ENCODE data around the gene RPH3AL.

Gene RPH3AL

GRCh38 chr17:352421-353212, at the start of gene RPH3AL:
Gene RPH3AL, minus strand, starts transcription at chr17:352807. Its CDS starts 25,264 bp downstream, at chr17:327543.
- no peak within 1 kb of the TSS for H3K4me3 Mint-ChIP-seq
- H3K4me1 Mint-ChIP-seq (ENCODE audit: low read depth) = no peaks in the 10 kb centered on the region
- peaks cover 3% of the 10 kb centered on the region for H3K36me3 Mint-ChIP-seq (ENCODE audit: low read depth)
- no peak within 1 kb of the TSS for H3K27ac Mint-ChIP-seq
- H3K9me3 Mint-ChIP-seq = no peaks in the 10 kb centered on the region
- H3K27me3 Mint-ChIP-seq = no peaks in the 10 kb centered on the region

- no peaks in the 10 kb centered on the region for H3K27me3 Mint-ChIP-seq
- H3K36me3 Mint-ChIP-seq (ENCODE audit: low read depth) = no peaks in the 10 kb centered on the region
- no peak overlapping the region for H3K27ac Mint-ChIP-seq
- no peak overlapping the region for H3K4me3 Mint-ChIP-seq
- no peaks in the 10 kb centered on the region for H3K9me3 Mint-ChIP-seq
- H3K4me1 Mint-ChIP-seq (ENCODE audit: low read depth) = no peaks in the 10 kb centered on the region
These were observed 47.6 kb upstream of the RPH3AL start for GRCh38 chr17:400257-400656.

GRCh38 chr17:396788-397187, 44.2 kb upstream of the RPH3AL start:
- no peak overlapping the region for H3K4me3 Mint-ChIP-seq
- no peaks in the 10 kb centered on the region for H3K36me3 Mint-ChIP-seq (ENCODE audit: low read depth)
- no peaks in the 10 kb centered on the region for H3K9me3 Mint-ChIP-seq
- no peaks in the 10 kb centered on the region for H3K27me3 Mint-ChIP-seq
- no peak overlapping the region for H3K27ac Mint-ChIP-seq
- H3K4me1 Mint-ChIP-seq (ENCODE audit: low read depth) = no peaks in the 10 kb centered on the region

- H3K4me1 Mint-ChIP-seq (ENCODE audit: low read depth) = no peaks in the 10 kb centered on the region
These were observed 43.4 kb upstream of the RPH3AL start for GRCh38 chr17:395974-396373.

GRCh38 chr17:395179-395578, 42.6 kb upstream of the RPH3AL start:
- no peaks in the 10 kb centered on the region for H3K4me1 Mint-ChIP-seq (ENCODE audit: low read depth)
- no peaks in the 10 kb centered on the region for H3K9me3 Mint-ChIP-seq
- H3K36me3 Mint-ChIP-seq (ENCODE audit: low read depth) = no peaks in the 10 kb centered on the region
- H3K27ac Mint-ChIP-seq = no peak overlapping the region
- H3K27me3 Mint-ChIP-seq = no peaks in the 10 kb centered on the region
- H3K4me3 Mint-ChIP-seq = no peak overlapping the region

More at GRCh38 chr17:395974-396373, 43.4 kb upstream of the RPH3AL start:
- Mint-ChIP-seq H3K9me3 (no peaks in the 10 kb centered on the region), H3K36me3 (ENCODE audit: low read depth) (no peaks in the 10 kb centered on the region), H3K27me3 (no peaks in the 10 kb centered on the region), H3K27ac (no peak overlapping the region), H3K4me3 (no peak overlapping the region)

GRCh38 chr17:394718-395095, 42.1 kb upstream of the RPH3AL start:
- Mint-ChIP-seq H3K9me3 (no peaks in the 10 kb centered on the region), H3K36me3 (ENCODE audit: low read depth) (no peaks in the 10 kb centered on the region), H3K4me1 (ENCODE audit: low read depth) (no peaks in the 10 kb centered on the region), H3K4me3 (no peak overlapping the region), H3K27me3 (no peaks in the 10 kb centered on the region), H3K27ac (no peak overlapping the region)

GRCh38 chr17:393806-394717, 41.5 kb upstream of the RPH3AL start:
- Mint-ChIP-seq H3K9me3 (no peaks in the 10 kb centered on the region), H3K4me3 (no peak overlapping the region), H3K27ac (no peak overlapping the region), H3K4me1 (ENCODE audit: low read depth) (no peaks in the 10 kb centered on the region), H3K36me3 (ENCODE audit: low read depth) (no peaks in the 10 kb centered on the region), H3K27me3 (no peaks in the 10 kb centered on the region)

- peaks cover 5% of the 10 kb centered on the region for H3K27me3 Mint-ChIP-seq
- no peaks in the 10 kb centered on the region for H3K9me3 Mint-ChIP-seq
- H3K4me3 Mint-ChIP-seq = no peak overlapping the region
- no peaks in the 10 kb centered on the region for H3K36me3 Mint-ChIP-seq (ENCODE audit: low read depth)
- H3K27ac Mint-ChIP-seq = no peak overlapping the region
- no peaks in the 10 kb centered on the region for H3K4me1 Mint-ChIP-seq (ENCODE audit: low read depth)
These were observed 39.2 kb upstream of the RPH3AL start for GRCh38 chr17:391850-392249.

- Mint-ChIP-seq H3K27me3 (peaks cover 5% of the 10 kb centered on the region), H3K27ac (no peak overlapping the region), H3K36me3 (ENCODE audit: low read depth) (no peaks in the 10 kb centered on the region), H3K4me3 (no peak overlapping the region), H3K9me3 (no peaks in the 10 kb centered on the region), H3K4me1 (ENCODE audit: low read depth) (peaks cover 3% of the 10 kb centered on the region)
These were observed 37.4 kb upstream of the RPH3AL start for GRCh38 chr17:390025-390424.

GRCh38 chr17:388087-388486, 35.5 kb upstream of the RPH3AL start:
- H3K36me3 Mint-ChIP-seq (ENCODE audit: low read depth) = no peaks in the 10 kb centered on the region
- H3K27me3 Mint-ChIP-seq = peaks cover 12% of the 10 kb centered on the region
- no peaks in the 10 kb centered on the region for H3K9me3 Mint-ChIP-seq
- no peak overlapping the region for H3K4me3 Mint-ChIP-seq
- H3K4me1 Mint-ChIP-seq (ENCODE audit: low read depth) = peaks cover 8% of the 10 kb centered on the region
- H3K27ac Mint-ChIP-seq = no peak overlapping the region

GRCh38 chr17:386141-386876, 33.7 kb upstream of the RPH3AL start:
- H3K4me3 Mint-ChIP-seq = peak overlapping the region; percentile 79
- peaks cover 4% of the 10 kb centered on the region for H3K36me3 Mint-ChIP-seq (ENCODE audit: low read depth)
- no peaks in the 10 kb centered on the region for H3K9me3 Mint-ChIP-seq
- H3K4me1 Mint-ChIP-seq (ENCODE audit: low read depth) = peaks cover 11% of the 10 kb centered on the region
- peaks cover 12% of the 10 kb centered on the region for H3K27me3 Mint-ChIP-seq
- peak overlapping the region; percentile 26 for H3K27ac Mint-ChIP-seq

GRCh38 chr17:385836-386140, 33.2 kb upstream of the RPH3AL start:
- Mint-ChIP-seq H3K4me1 (ENCODE audit: low read depth) (peaks cover 11% of the 10 kb centered on the region), H3K4me3 (no peak overlapping the region), H3K27ac (no peak overlapping the region), H3K36me3 (ENCODE audit: low read depth) (peaks cover 4% of the 10 kb centered on the region), H3K27me3 (peaks cover 12% of the 10 kb centered on the region), H3K9me3 (no peaks in the 10 kb centered on the region)

- no peaks in the 10 kb centered on the region for H3K9me3 Mint-ChIP-seq
- H3K27ac Mint-ChIP-seq = no peak overlapping the region
- peaks cover 11% of the 10 kb centered on the region for H3K4me1 Mint-ChIP-seq (ENCODE audit: low read depth)
- H3K27me3 Mint-ChIP-seq = peaks cover 12% of the 10 kb centered on the region
- peak overlapping the region; percentile 23 for H3K4me3 Mint-ChIP-seq
- H3K36me3 Mint-ChIP-seq (ENCODE audit: low read depth) = peaks cover 4% of the 10 kb centered on the region
These were observed 32.7 kb upstream of the RPH3AL start for GRCh38 chr17:385178-385835.

- Mint-ChIP-seq H3K36me3 (ENCODE audit: low read depth) (peaks cover 4% of the 10 kb centered on the region), H3K9me3 (no peaks in the 10 kb centered on the region), H3K27ac (no peak overlapping the region), H3K4me3 (peak overlapping the region; percentile 65), H3K27me3 (peaks cover 12% of the 10 kb centered on the region), H3K4me1 (ENCODE audit: low read depth) (peaks cover 11% of the 10 kb centered on the region)
These were observed 32.1 kb upstream of the RPH3AL start for GRCh38 chr17:384622-385177.
